NCI-H146 (cell line): ENCODE data around the gene TCF3.
A peak's percentile ranks its signal among the peaks of the same experiment; 100 is the strongest.

Source experiments
- DNase-seq: peaks from one replicate; lab custom pipeline; 2025; lab: John Stamatoyannopoulos, UW

The TCF3 gene

GRCh38 chr19:1630012-1630411 lies 22.4 kb downstream of the TCF3 start:
- no peak for DNase-seq

- DNase-seq: no peak
Observed at GRCh38 chr19:1629256-1629808, 23.1 kb downstream of the TCF3 start.

- DNase-seq: no peak
Observed at GRCh38 chr19:1627194-1627593, 25.2 kb downstream of the TCF3 start.

GRCh38 chr19:1626417-1627010 lies 25.9 kb downstream of the TCF3 start:
- DNase-seq: no peak

GRCh38 chr19:1624458-1624857 lies 28.0 kb downstream of the TCF3 start:
- DNase-seq: peak; percentile 13

GRCh38 chr19:1622541-1622940 lies 29.9 kb downstream of the TCF3 start:
- no peak for DNase-seq

- DNase-seq: no peak
Observed at GRCh38 chr19:1622007-1622406, 30.4 kb downstream of the TCF3 start.

- DNase-seq: no peak
Observed at GRCh38 chr19:1621574-1621973, 30.8 kb downstream of the TCF3 start.

GRCh38 chr19:1621021-1621420 lies 31.4 kb downstream of the TCF3 start:
- DNase-seq: no peak

- DNase-seq: no peak
Observed at GRCh38 chr19:1620502-1620901, 31.9 kb downstream of the TCF3 start.

GRCh38 chr19:1619703-1620102 lies 32.7 kb downstream of the TCF3 start:
- no peak for DNase-seq

GRCh38 chr19:1619094-1619439 lies 33.3 kb downstream of the TCF3 start:
- DNase-seq: no peak

- no peak for DNase-seq
Observed at GRCh38 chr19:1618157-1619093, 34.0 kb downstream of the TCF3 start.

- DNase-seq: no peak
Observed at GRCh38 chr19:1616875-1617274, 35.5 kb downstream of the TCF3 start.

GRCh38 chr19:1616396-1616795 lies 36.0 kb downstream of the TCF3 start:
- no peak for DNase-seq

GRCh38 chr19:1615156-1615765 lies 37.2 kb downstream of the TCF3 start:
- no peak for DNase-seq

- DNase-seq: no peak
Observed at GRCh38 chr19:1613808-1614570, 38.4 kb downstream of the TCF3 start.

- DNase-seq: no peak
Observed at GRCh38 chr19:1613146-1613545, 39.3 kb downstream of the TCF3 start.

- no peak for DNase-seq
Observed at GRCh38 chr19:1612114-1613086, 40.0 kb downstream of the TCF3 start.

- no peak for DNase-seq
Observed at GRCh38 chr19:1611353-1611752, 41.1 kb downstream of the TCF3 start.

- no peak for DNase-seq
Observed at GRCh38 chr19:1610579-1610978, 41.8 kb downstream of the TCF3 start.
